ENCODE results near the gene MUC2.
"Not testable (repeated sequence)": the region's sequence is repeated elsewhere in the genome, so short reads cannot be mapped to it uniquely, and the experiment has no call there.

MUC2 gene

DNA sequence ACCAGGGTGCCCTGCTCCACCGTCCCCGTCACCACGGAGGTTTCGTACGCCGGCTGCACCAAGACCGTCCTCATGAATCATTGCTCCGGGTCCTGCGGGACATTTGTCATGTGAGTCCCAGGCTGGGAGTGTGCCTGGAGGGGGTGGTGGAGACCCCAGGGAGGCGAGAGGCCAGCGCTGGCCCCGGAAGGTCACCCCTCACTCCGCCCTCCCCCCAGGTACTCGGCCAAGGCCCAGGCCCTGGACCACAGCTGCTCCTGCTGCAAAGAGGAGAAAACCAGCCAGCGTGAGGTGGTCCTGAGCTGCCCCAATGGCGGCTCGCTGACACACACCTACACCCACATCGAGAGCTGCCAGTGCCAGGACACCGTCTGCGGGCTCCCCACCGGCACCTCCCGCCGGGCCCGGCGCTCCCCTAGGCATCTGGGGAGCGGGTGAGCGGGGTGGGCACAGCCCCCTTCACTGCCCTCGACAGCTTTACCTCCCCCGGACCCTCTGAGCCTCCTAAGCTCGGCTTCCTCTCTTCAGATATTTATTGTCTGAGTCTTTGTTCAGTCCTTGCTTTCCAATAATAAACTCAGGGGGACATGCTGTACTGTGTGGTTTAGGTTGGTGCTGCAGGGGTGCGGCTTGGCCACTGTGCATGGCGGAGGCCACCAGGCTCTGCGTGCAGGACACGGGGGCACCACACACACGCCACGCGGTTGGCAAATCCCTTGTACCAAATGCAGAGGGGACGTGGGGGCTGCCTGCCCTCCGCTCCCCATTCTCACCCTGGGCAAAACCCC lies 35.4 kb downstream of the MUC2 start:
- H3K4me1 Mint-ChIP-seq, result peaks cover 5% of the 10 kb centered on the region
- no peak overlapping the region for H3K27ac Mint-ChIP-seq
- H3K27me3 Mint-ChIP-seq, result no peaks in the 10 kb centered on the region
- H3K36me3 Mint-ChIP-seq, result no peaks in the 10 kb centered on the region
- H3K9me3 Mint-ChIP-seq, result no peaks in the 10 kb centered on the region
- H3K4me3 Mint-ChIP-seq, result no peak overlapping the region

DNA sequence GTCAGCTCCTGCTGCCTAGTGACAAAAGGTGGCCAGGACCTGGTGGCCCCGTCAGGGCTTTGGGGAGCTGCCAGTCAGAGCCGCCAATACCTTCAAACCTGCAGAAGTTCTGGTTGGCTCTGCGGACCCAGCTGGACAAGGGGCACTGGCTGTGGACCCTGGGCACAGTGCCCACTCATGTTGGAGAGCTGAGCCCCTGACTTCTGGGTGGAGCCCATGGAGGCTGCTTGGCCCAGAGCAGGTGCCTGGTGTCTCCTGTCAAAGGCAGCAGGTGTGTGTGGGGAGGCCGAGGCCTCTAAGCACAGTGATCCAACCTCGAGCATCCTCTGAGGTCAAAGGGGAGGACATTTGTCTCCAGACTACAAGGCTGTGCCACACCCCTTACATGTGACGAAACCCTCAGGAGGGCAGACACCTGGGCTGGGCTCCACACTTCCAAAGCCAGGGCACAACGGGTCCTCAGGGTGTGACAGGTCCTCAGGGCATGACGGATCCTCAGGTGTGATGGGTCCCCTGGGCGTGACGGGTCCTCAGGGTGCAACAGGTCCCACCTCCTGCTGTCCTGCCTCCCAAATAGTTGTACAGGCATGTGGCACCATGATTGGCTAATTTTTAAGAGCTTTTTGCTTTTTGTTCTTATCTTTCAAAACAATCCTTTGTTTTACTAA lies 37.0 kb downstream of the MUC2 start:
- H3K27me3 Mint-ChIP-seq, result no peaks in the 10 kb centered on the region
- H3K4me1 Mint-ChIP-seq, result peaks cover 5% of the 10 kb centered on the region

DNA sequence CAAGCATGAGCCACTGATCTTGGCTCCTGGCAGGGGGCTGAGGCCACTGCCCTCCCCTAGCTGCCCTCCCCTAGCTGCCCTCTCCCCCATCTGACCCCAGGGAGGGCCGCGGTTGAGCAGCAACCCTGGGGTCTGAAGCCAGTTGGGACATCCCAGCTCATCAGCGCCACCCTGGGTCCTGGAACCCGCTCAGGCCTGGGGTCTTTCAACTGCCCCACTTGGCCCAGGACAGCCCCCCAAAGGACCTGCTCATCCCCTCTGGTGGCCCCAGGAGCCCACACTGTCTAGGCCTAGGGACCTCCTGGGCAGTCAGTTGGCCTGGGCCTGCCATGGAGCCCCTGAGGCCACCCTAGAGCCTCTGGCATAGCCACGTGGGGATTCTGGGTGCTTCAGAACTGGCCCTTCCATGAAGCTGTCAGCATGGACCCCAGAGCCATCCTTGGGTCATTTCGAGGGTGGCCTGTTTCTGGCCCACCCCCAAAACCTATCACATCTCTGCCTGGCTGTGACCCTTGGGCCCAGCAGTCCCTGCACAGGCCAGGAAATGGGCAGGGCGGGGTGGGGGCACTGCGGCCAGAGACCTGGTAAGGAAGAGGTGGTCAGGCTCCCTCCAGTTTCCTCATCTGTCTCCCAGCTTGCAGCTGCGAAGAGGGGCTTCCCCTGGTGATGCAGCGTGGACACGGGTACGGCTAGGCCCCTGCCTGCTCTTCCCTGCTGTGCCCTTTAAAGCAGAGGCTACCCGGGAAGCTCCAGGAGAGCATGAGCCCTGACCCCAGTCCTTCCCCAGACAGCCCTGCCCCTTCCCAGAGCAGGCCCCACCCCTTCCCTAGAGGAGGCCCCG lies 37.9 kb downstream of the MUC2 start:
- no peak overlapping the region for H3K4me3 Mint-ChIP-seq
- H3K9me3 Mint-ChIP-seq, result no peaks in the 10 kb centered on the region
- peaks cover 5% of the 10 kb centered on the region for H3K4me1 Mint-ChIP-seq
- H3K27ac Mint-ChIP-seq, result no peak overlapping the region
- no peaks in the 10 kb centered on the region for H3K27me3 Mint-ChIP-seq
- no peaks in the 10 kb centered on the region for H3K36me3 Mint-ChIP-seq

More for the DNA sequence above, 37.0 kb downstream of the MUC2 start:
- H3K36me3 Mint-ChIP-seq, result no peaks in the 10 kb centered on the region
- no peak overlapping the region for H3K4me3 Mint-ChIP-seq
- H3K9me3 Mint-ChIP-seq, result no peaks in the 10 kb centered on the region
- no peak overlapping the region for H3K27ac Mint-ChIP-seq

DNA sequence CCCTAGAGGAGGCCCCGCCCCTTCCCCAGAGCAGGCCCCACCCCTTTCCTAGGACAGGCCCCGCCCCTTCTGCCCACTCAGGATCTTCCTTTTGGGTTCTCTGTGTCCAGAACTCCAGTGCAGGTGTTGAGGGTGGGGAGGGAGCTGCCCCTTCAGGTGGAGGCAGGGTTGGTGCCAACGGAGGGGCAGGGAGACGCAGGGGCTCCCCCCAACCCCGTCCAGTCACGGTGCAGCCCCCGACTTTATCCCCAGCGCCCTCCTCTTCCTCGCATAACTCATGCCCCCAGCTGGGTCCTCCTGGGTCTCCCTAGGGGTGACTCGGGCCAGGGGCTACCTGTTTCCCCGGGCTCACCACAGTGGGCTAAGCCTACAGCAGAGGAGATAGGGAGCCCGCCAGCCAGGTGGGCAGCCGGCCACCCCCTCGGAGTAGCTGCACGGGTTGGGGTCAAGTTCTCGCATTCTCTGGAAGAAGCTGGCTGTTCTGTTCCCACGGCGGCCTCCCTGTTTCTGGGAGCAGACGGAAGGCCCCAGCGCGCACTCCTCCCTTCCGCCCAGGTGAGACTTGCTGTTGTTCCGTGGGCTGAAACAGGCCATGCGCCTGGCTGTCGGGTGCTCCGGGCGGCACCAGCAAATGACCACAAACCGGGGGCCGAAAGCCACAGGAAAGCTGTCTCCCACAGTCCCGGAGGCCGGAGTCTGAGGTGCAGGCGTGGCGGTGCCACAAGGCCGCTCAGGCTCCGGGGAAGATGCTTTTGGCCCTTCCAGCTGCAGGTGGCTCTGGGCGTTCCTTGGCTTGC lies 38.9 kb downstream of the MUC2 start:
- peaks cover 5% of the 10 kb centered on the region for H3K4me1 Mint-ChIP-seq
- H3K27me3 Mint-ChIP-seq, result no peaks in the 10 kb centered on the region
- H3K4me3 Mint-ChIP-seq, result no peak overlapping the region
- H3K27ac Mint-ChIP-seq, result no peak overlapping the region
- no peaks in the 10 kb centered on the region for H3K36me3 Mint-ChIP-seq
- no peaks in the 10 kb centered on the region for H3K9me3 Mint-ChIP-seq

DNA sequence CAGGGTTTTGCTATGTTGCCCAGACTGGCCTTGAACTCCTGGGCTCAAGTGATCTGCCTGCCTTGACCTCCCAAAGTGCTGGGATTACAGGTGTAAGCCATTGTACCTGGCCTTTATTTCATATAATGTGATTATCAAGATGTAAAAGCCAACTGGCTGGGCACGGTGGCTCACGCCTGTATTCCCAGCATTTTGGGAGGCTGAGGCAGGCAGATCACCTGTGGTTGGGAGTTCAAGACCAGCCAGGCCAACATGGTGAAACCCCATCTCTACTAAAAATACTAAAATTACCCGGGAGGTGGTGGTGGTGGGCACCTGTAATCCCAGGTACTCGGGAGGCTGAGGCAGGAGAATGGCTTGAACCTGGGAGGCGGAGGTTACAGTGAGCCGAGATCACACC lies 40.6 kb downstream of the MUC2 start:
- not testable (repeated sequence) for H3K4me3 Mint-ChIP-seq, H3K4me1 Mint-ChIP-seq, H3K9me3 Mint-ChIP-seq, H3K36me3 Mint-ChIP-seq, H3K27ac Mint-ChIP-seq, H3K27me3 Mint-ChIP-seq

DNA sequence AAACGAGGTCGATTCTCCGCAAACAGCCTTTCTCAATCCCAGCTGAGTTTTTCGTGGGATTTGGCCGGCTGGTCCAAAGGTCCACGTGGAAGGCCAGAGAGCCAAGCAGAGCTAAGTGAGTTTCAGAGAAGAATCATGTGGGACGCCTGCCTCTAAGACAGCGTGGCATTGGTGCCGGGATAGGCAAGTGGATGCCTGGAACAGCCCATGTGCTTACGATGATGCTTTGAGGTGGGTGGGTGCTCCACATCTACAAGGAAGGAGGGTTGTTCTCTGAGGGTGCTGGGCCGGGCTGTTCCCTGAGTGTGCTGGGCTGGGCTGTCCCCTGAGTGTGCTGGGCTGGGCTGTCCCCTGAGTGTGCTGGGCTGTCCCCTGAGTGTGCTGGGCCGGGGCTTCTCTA lies 41.4 kb downstream of the MUC2 start:
- H3K27me3 Mint-ChIP-seq, result no peaks in the 10 kb centered on the region
- H3K4me3 Mint-ChIP-seq, result no peak overlapping the region
- no peak overlapping the region for H3K27ac Mint-ChIP-seq
- H3K36me3 Mint-ChIP-seq, result no peaks in the 10 kb centered on the region
- H3K4me1 Mint-ChIP-seq, result peaks cover 5% of the 10 kb centered on the region
- H3K9me3 Mint-ChIP-seq, result no peaks in the 10 kb centered on the region

DNA sequence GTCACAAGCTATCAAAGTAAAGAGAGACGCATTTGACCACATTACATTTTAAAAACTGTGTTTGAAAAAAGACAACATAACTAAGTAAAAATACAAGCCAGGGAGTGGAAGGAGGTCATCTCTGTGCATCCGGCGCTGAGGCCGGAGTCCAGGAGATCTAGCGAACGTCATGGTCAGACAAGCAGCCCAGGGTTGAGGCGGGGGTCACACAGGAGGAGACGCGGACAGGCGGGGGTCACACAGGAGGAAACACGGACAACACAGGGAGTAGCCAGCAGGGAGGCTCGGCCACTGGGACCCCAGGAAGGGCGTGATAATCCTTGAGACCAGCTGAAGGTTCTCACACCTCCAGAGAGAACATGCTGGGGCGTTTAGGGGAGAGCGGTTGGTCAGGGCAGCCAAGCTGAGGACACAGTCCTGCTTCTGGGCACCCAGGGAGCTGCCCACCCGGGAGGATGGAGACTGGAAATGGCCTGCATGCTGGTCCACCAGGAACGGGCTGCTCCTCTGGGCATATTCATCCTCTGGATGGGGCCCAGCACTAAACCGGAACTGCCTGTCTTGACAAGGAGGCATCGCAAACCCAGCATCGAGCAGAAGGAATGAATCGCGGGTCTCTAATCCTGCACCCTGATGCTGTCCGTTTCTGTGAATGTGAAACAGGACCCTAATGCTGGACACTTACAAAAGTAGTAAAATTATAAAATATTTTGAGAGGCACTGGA lies 42.2 kb downstream of the MUC2 start:
- Mint-ChIP-seq H3K4me3 (no peak overlapping the region), H3K36me3 (no peaks in the 10 kb centered on the region)

DNA sequence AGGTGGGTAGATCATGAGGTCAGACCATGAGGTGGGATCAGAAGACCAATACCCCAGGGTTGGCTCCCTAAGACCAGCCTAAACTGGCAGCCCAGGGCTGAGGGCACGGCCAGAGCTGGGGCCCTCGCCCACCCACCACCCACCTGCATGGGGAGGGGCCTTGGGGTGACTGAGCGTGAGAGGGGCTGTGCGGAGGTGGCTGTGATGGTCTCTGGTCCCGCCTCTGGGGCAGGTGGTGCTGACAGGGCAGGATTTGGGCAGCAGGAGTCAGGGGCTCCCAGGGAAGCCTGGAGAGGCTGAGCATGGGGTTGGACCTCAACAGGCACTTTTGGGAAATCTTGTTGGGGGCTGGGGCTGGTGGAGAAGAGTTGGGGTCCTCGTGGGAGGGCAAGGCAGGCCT lies 43.3 kb downstream of the MUC2 start:
- H3K27ac Mint-ChIP-seq, result no peak overlapping the region
- H3K27me3 Mint-ChIP-seq, result no peaks in the 10 kb centered on the region

More for the DNA sequence above, 42.2 kb downstream of the MUC2 start:
- H3K27me3 Mint-ChIP-seq, result no peaks in the 10 kb centered on the region
- H3K27ac Mint-ChIP-seq, result no peak overlapping the region
- H3K9me3 Mint-ChIP-seq, result no peaks in the 10 kb centered on the region
- H3K4me1 Mint-ChIP-seq, result peaks cover 5% of the 10 kb centered on the region

DNA sequence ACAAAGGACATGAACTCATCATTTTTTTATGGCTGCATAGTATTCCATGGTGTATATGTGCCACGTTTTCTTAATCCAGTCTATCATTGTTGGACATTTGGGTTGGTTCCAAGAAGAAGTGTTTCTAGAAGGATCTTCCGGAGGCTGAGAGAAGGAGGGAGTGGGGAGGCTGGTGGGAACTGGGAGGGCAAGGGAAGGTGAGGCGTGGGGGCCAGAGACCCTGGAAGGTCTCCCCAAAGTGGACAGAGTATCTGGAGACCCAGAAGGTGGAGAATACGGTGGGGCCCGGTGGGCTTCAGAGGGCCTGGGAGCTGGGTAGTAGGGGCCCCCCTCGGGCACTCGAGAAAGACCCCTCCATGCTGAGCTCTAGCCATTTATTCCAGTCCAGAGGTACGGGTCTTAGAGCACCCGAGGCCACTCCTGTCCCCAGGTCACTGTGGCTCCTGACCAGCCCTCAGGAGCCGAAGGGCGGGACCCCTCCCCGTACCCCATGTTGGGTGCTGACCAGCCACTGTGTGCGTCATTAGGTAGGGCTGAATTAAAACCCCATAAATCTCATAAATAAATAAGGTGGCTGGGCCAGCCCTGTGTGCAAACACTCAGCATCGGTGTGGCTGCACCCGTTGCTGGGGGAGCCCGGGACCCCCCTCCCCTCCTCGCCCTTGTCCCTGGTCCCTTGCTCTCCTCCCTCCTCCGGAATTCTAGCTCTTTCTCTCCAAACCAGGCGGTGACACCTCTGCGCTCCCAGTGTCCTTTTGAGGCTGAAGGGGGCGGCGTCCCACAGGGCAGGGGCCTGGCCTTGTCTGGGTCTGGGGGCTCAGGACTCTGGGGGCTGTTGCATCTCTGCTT lies 44.3 kb downstream of the MUC2 start:
- Mint-ChIP-seq H3K4me1 (peaks cover 5% of the 10 kb centered on the region), H3K36me3 (no peaks in the 10 kb centered on the region), H3K27ac (no peak overlapping the region), H3K4me3 (no peak overlapping the region), H3K27me3 (no peaks in the 10 kb centered on the region), H3K9me3 (peaks cover under 1% of the 10 kb centered on the region)

More for the DNA sequence above, 43.3 kb downstream of the MUC2 start:
- Mint-ChIP-seq H3K9me3 (no peaks in the 10 kb centered on the region), H3K4me3 (no peak overlapping the region), H3K4me1 (peaks cover 5% of the 10 kb centered on the region), H3K36me3 (no peaks in the 10 kb centered on the region)

DNA sequence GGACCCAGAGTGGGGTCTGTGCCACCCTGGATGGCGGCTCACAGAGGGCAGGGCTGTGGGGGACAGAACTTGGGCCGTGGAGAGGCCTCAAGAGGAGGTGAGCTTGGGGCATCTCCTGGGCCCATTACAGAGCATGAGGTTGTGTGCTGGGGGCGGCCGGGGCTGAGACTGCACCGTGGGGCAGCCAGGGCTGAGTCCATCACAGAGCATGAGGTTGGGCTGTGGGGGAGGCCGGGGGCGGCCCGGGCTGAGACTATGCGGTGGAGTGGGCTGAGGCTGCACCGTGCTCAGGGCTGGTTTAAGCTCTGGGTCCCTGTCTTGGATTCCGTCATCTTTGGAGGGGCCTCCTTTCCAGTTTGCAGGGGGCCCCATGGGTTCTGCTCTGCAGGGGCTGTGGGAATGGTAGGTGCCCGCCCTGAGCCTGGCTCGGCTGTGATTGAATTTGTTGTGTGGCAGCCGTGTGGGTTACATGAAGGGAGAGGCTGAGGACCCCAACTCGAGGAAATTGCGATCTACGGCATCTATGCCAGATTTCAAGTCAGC lies 45.0 kb downstream of the MUC2 start:
- Mint-ChIP-seq H3K4me3 (no peak overlapping the region), H3K4me1 (peaks cover 3% of the 10 kb centered on the region), H3K27ac (no peak overlapping the region), H3K27me3 (peaks cover 2% of the 10 kb centered on the region), H3K9me3 (peaks cover 7% of the 10 kb centered on the region), H3K36me3 (no peaks in the 10 kb centered on the region)

DNA sequence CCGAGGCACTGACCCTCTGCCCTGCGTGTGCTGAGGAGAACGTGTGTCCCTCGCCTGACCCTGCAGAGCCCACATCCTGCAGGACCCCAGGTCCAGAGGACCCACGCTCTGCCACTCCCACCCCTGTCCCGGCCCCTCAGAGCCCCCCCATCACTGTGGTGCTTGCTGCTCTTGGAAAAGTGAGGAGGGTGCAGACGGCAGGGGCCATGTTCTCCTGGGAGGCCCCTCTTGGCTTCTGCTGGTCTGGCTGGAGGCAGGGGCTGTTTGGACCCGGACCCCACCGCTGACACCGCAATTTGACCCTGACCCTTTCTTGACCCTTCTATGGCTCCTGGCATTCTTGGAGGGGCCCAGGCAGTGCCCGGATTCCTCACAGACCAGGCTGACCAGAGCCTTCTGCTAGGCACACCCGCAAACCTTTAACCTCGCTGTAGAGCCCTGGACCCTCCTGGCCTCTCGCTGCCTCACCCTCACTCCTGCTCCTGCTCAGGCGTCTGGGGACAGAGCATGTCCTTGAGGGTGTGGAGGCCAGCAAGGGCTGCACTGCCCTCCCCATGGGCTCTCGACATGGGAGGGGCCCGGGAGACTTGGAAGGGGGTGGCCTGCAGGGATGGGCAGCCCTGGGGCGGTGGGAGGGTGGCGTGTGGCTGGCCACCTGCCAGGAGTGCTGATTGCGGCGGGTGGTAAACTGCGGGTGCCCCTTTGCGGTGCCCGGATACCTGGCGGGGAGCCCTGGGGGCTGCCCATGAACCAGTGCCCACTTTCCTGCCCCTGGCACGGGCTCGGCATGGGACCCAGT lies 46.1 kb downstream of the MUC2 start:
- no peak overlapping the region for H3K4me3 Mint-ChIP-seq
- H3K4me1 Mint-ChIP-seq, result no peaks in the 10 kb centered on the region
- peaks cover 2% of the 10 kb centered on the region for H3K27me3 Mint-ChIP-seq
- no peaks in the 10 kb centered on the region for H3K36me3 Mint-ChIP-seq
- H3K27ac Mint-ChIP-seq, result no peak overlapping the region
- peaks cover 7% of the 10 kb centered on the region for H3K9me3 Mint-ChIP-seq

DNA sequence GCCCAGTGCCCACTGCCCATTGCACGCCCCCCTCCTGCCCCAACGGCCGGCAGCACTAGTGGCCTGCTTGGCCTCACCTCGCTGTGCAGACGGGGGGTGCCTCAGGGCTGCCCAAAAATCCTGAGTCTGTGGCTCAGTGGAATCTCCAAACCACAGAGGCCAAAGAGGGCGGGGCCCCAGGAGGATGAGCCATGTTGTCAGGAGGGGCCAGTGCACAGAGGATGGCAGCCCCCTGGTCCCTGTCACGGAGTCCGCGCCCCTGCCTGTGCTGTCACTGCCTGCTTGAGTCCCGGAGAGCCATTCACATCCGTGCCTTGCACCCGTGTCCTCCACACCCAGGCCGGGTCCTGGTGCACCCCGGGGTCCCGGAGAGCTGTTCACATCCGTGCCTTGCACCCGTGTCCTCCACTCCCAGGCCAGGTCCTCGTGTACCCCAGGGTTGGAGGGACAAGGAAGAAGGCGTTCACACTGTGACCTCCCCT lies 46.7 kb downstream of the MUC2 start:
- no peaks in the 10 kb centered on the region for H3K4me1 Mint-ChIP-seq
- peaks cover 7% of the 10 kb centered on the region for H3K9me3 Mint-ChIP-seq
- H3K36me3 Mint-ChIP-seq, result no peaks in the 10 kb centered on the region
- no peak overlapping the region for H3K27ac Mint-ChIP-seq
- peaks cover 2% of the 10 kb centered on the region for H3K27me3 Mint-ChIP-seq
- H3K4me3 Mint-ChIP-seq, result no peak overlapping the region
